SK-N-SH (cell line): ENCODE measurements around the gene LRRC8C. TPM values are rescaled to one million over a fixed set of nuclear protein-coding genes. Genes with fewer than 3 reads are reported as not detected.

Experiments used
- CTCF ChIA-PET: fragments of 300-600, 350-600 bp; formaldehyde crosslinking; extraction: SDS; loops from one replicate; lab custom pipeline; 2021; lab: Yijun Ruan, JAX
- POLR2A ChIA-PET: fragments of 350-600 bp; sonication (Branson Sonifier 250); formaldehyde crosslinking; extraction: SDS; loops from one replicate; lab custom pipeline; 2020; ENCODE audit warnings: antibody characterized with exemption, inconsistent platforms; lab: Yijun Ruan, JAX
- DNase-seq: peaks from one replicate; pipeline ENCODE4 v3.0.0; 2012
- H2AFZ ChIP-seq: fragments of 200-600 bp; sonication (generic); 2 replicates; pipeline ENCODE4 v1.8.1; 2016; ENCODE audit warnings: antibody characterized with exemption, mild to moderate bottlenecking, low read depth
- H3F3A ChIP-seq: fragments of 200-600 bp; sonication (generic); replicated peaks from 2 replicates; pipeline ENCODE3; 2016; ENCODE audit warnings: antibody characterized with exemption, mild to moderate bottlenecking; ENCODE audit not compliant: insufficient read depth
- H3K27ac ChIP-seq, 2 experiments: fragments of 200-500 bp in 1 of 2; fragments of 200-600 bp in 1 of 2; sonication (Bioruptor generic) in 1 of 2; sonication (generic), shearing (Covaris generic) in 1 of 2; 2 replicates each; pipeline versions ENCODE4 v1.5.1 to v1.6.1; 2014 to 2016; ENCODE audit warnings: low read depth in 2 of 2, inconsistent platforms in 1 of 2, low read length in 1 of 2, mild to moderate bottlenecking in 1 of 2, mixed read lengths in 1 of 2
- H3K27me3 ChIP-seq: fragments of 200-600 bp; sonication (generic), shearing (Covaris generic); 2 replicates; pipeline ENCODE4 v1.6.1; 2016; ENCODE audit warnings: mixed run types; ENCODE audit not compliant: insufficient read depth
- H3K36me3 ChIP-seq, 2 experiments: fragments of 200-500 bp in 1 of 2; fragments of 200-600 bp in 1 of 2; sonication (Bioruptor generic) in 1 of 2; sonication (generic) in 1 of 2; replicated peaks in 1 of 2; 2 replicates each; pipeline versions ENCODE3 to v1.5.1; 2014 to 2016; ENCODE audit warnings: low read length in 1 of 2, mild to moderate bottlenecking in 1 of 2; ENCODE audit not compliant: insufficient read depth in 2 of 2, control insufficient read depth in 1 of 2
- H3K4me1 ChIP-seq, 2 experiments: fragments of 200-500 bp in 1 of 2; fragments of 200-600 bp in 1 of 2; sonication (Bioruptor generic) in 1 of 2; sonication (generic), shearing (Covaris generic) in 1 of 2; 2 replicates each; pipeline versions ENCODE4 v1.5.1 to v1.6.1; 2014 to 2016; ENCODE audit warnings: low read depth in 1 of 2, low read length in 1 of 2, mixed run types in 1 of 2; ENCODE audit not compliant: insufficient read depth in 2 of 2, control insufficient read depth in 1 of 2
- H3K4me2 ChIP-seq: fragments of 200-600 bp; sonication (generic), shearing (Covaris generic); 2 replicates; pipeline ENCODE4 v1.6.1; 2017; ENCODE audit warnings: mixed run types
- H3K4me3 ChIP-seq, 2 experiments: fragments of 200-500 bp in 1 of 2; fragments of 200-600 bp in 1 of 2; sonication (Bioruptor generic) in 1 of 2; sonication (generic), shearing (Covaris generic) in 1 of 2; 2 replicates each; pipeline versions ENCODE4 v1.5.1 to v1.8.1; 2014 to 2016; ENCODE audit warnings: low read depth in 2 of 2, inconsistent platforms in 1 of 2, low read length in 1 of 2, mild to moderate bottlenecking in 1 of 2, mixed read lengths in 1 of 2, moderate library complexity in 1 of 2
- H3K79me2 ChIP-seq: fragments of 200-600 bp; sonication (generic); 2 replicates; pipeline ENCODE4 v1.8.1; 2017; ENCODE audit warnings: mild to moderate bottlenecking; ENCODE audit not compliant: insufficient read depth
- H3K9ac ChIP-seq: fragments of 200-600 bp; sonication (generic); 2 replicates; pipeline ENCODE4 v1.6.1; 2017; ENCODE audit warnings: mixed run types
- H3K9me2 ChIP-seq: fragments of 200-600 bp; sonication (generic); 2 replicates; pipeline ENCODE4 v1.6.1; 2017; ENCODE audit warnings: mixed run types
- H3K9me3 ChIP-seq: fragments of 200-600 bp; sonication (generic); 2 replicates; pipeline ENCODE4 v1.6.1; 2017; ENCODE audit warnings: mixed run types, mild to moderate bottlenecking, moderate library complexity
- H4K20me1 ChIP-seq: fragments of 200-600 bp; sonication (generic); 2 replicates; pipeline ENCODE4 v1.6.1; 2017; ENCODE audit warnings: mild to moderate bottlenecking, mixed run types; ENCODE audit not compliant: insufficient read depth
- EZH2phosphoT487 ChIP-seq: fragments of 200-600 bp; sonication (generic); IDR thresholded peaks from 2 replicates; pipeline ENCODE4 v1.6.1; 2017; ENCODE audit warnings: low read depth, mixed run types, mild to moderate bottlenecking, antibody characterized with exemption, moderate library complexity, borderline replicate concordance
- FOXJ3 ChIP-seq: sonication (generic); formaldehyde crosslinking; IDR thresholded peaks from 2 replicates; pipeline ENCODE4 v1.5.1; 2020; ENCODE audit warnings: mild to moderate bottlenecking, missing genetic modification reagents
- FOXM1 ChIP-seq: IDR thresholded peaks from 2 replicates; pipeline ENCODE4 v1.4.0; 2012; ENCODE audit warnings: low read depth, mild to moderate bottlenecking
- GABPA ChIP-seq: IDR thresholded peaks from 2 replicates; pipeline ENCODE4 v1.4.0; 2012; ENCODE audit warnings: low read depth, mild to moderate bottlenecking
- GATA2 ChIP-seq: sonication (generic); formaldehyde crosslinking; IDR thresholded peaks from 2 replicates; pipeline ENCODE4 v1.5.0; 2020; ENCODE audit warnings: mild to moderate bottlenecking, missing genetic modification reagents
- IRF3 ChIP-seq: fragments of 150-350 bp; IDR thresholded peaks from 2 replicates; pipeline ENCODE4 v1.6.1; 2016; ENCODE audit warnings: mild to moderate bottlenecking, low read depth, low read length
- MAX ChIP-seq: IDR thresholded peaks from 2 replicates; pipeline ENCODE4 v1.4.0; 2012; ENCODE audit warnings: low read depth
- MEF2A ChIP-seq: IDR thresholded peaks from 2 replicates; pipeline ENCODE4 v1.4.0; 2012; ENCODE audit warnings: low read depth, borderline replicate concordance
- NFIC ChIP-seq: IDR thresholded peaks from 2 replicates; pipeline ENCODE4 v1.4.0; 2012; ENCODE audit warnings: borderline replicate concordance
- NRF1 ChIP-seq: IDR thresholded peaks from 2 replicates; pipeline ENCODE4 v1.6.1; 2012; ENCODE audit warnings: low read depth, mild to moderate bottlenecking, low read length
- POLR2AphosphoS5 ChIP-seq: IDR thresholded peaks from 2 replicates; pipeline ENCODE4 v1.6.1; 2012; ENCODE audit warnings: low read depth, low read length
- RCOR1 ChIP-seq: fragments of 150-350 bp; IDR thresholded peaks from 2 replicates; pipeline ENCODE4 v1.6.1; 2017; ENCODE audit warnings: antibody characterized with exemption, low read length
- RXRA ChIP-seq: IDR thresholded peaks from 2 replicates; pipeline ENCODE4 v1.4.0; 2012; ENCODE audit warnings: low read depth, mild to moderate bottlenecking, borderline replicate concordance
- SIN3A ChIP-seq: IDR thresholded peaks from 2 replicates; pipeline ENCODE4 v1.6.1; 2012; ENCODE audit warnings: low read depth, mild to moderate bottlenecking, low read length, moderate library complexity, borderline replicate concordance
- SMC3 ChIP-seq: IDR thresholded peaks from 2 replicates; pipeline ENCODE4 v1.6.1; 2012; ENCODE audit warnings: low read depth, low read length, improper control_type of control experiment
- TAF1 ChIP-seq: IDR thresholded peaks from 2 replicates; pipeline ENCODE4 v1.6.1; 2012; ENCODE audit warnings: low read depth, mild to moderate bottlenecking, low read length, moderate library complexity, borderline replicate concordance
- TCF12 ChIP-seq: IDR thresholded peaks from 2 replicates; pipeline ENCODE4 v1.4.0; 2012
- USF1 ChIP-seq: IDR thresholded peaks from 2 replicates; pipeline ENCODE4 v1.4.0; 2012; ENCODE audit warnings: low read depth, borderline replicate concordance
- WGBS: methylation state at CpG from one replicate; pipeline ENCODE4 v1.1.6; 2017; ENCODE audit warnings: low lambda C conversion rate; 5-methylcytosine and 5-hydroxymethylcytosine counted together
- polyA plus RNA-seq, 3 experiments: library from polyadenylated mRNA; depleted of rRNA; stranded (reverse); fragments of >200 nt; gene quantifications; 2 replicates each; pipeline ENCODE4 v1.2.3, GENCODE V29; 2012
- TF ChIP-seq, protein P1 (sequence below): IDR thresholded peaks from 2 replicates; pipeline ENCODE4 v1.4.0; 2012; ENCODE audit warnings: low read depth, borderline replicate concordance

The LRRC8C gene
- polyA plus RNA-seq, 1 of the 3 experiments (the other 2 are of a cell fraction): 4.2 TPM

DNA sequence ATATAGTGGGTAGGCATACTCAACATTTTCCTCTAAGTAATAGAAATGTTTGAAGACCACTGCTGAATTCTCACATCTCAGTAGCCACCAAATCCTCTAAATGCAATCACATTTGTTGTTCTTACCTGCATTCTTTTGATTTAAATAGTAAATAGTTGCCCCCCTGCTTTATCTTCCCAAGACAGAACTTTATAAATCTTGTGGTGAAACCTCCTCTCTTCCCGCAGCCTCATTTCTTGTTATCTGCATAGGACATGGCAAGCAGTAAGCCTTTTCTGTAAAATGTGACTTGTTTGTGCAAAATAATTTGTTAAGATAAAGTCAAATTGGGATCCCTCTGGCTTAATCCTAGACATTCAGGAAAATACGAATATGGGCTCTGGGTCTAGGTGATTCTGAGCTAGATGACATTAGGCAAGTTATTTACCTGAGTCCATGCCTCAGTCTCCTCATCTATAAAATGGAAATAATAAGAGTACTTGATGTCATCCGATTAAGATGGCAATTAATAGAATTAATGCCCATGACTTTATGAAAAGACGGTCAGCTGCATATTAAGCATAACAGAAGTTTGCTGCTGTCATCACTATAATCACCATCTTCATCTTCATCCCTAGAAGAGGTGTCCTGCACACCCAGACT lies 77.7 kb downstream of the LRRC8C start:
- TF ChIP-seq TCF12 (no peak), MAX (no peak), NRF1 (no peak), SIN3A (no peak), USF1 (no peak), EZH2phosphoT487 (no peak), FOXJ3 (CRISPR knock-in tag) (no peak), TAF1 (no peak), GABPA (no peak), POLR2AphosphoS5 (no peak), IRF3 (no peak), RXRA (no peak), RCOR1 (no peak)
- H3K27me3 ChIP-seq: no peaks in the 10 kb centered on the region
- ChIA-PET CTCF (no interaction called here), POLR2A (no interaction called here)
- no peaks in the 10 kb centered on the region for H3K9me2 ChIP-seq
- H3K79me2 ChIP-seq: no peaks in the 10 kb centered on the region
- H3K27ac ChIP-seq: no peak overlapping the region; a peak in 1 of 4 replicates
- 95% methylated on average over 4 of the region's 4 CpGs for WGBS
- no peaks in the 10 kb centered on the region for H3F3A ChIP-seq
- H3K4me2 ChIP-seq: no peak overlapping the region
- DNase-seq: no peak
- no peak overlapping the region for H3K4me3 ChIP-seq
- no peaks in the 10 kb centered on the region for H4K20me1 ChIP-seq
- H3K9me3 ChIP-seq: no peaks in the 10 kb centered on the region
- H3K4me1 ChIP-seq: peaks cover 6 to 10% of the 10 kb centered on the region in 2 experiments; a peak in 3 of 4 replicates
- H3K9ac ChIP-seq: no peak overlapping the region
- peaks cover 19 to 20% of the 10 kb centered on the region in 2 experiments for H3K36me3 ChIP-seq
- H2AFZ ChIP-seq: no peak overlapping the region

GRCh38 chr1:89711140-89711778 lies 78.3 kb downstream of the LRRC8C start:
- TF ChIP-seq, protein P1, sequence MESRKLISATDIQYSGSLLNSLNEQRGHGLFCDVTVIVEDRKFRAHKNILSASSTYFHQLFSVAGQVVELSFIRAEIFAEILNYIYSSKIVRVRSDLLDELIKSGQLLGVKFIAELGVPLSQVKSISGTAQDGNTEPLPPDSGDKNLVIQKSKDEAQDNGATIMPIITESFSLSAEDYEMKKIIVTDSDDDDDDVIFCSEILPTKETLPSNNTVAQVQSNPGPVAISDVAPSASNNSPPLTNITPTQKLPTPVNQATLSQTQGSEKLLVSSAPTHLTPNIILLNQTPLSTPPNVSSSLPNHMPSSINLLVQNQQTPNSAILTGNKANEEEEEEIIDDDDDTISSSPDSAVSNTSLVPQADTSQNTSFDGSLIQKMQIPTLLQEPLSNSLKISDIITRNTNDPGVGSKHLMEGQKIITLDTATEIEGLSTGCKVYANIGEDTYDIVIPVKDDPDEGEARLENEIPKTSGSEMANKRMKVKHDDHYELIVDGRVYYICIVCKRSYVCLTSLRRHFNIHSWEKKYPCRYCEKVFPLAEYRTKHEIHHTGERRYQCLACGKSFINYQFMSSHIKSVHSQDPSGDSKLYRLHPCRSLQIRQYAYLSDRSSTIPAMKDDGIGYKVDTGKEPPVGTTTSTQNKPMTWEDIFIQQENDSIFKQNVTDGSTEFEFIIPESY: no peak
- TF ChIP-seq EZH2phosphoT487 (no peak), RXRA (no peak), FOXM1 (no peak), GATA2 (CRISPR knock-in tag) (no peak), USF1 (no peak), MEF2A (no peak), NFIC (no peak), SMC3 (no peak), IRF3 (no peak)
- no peak for DNase-seq
- no peaks in the 10 kb centered on the region for H3K9me2 ChIP-seq

More at GRCh38 chr1:89711140-89711778, 78.3 kb downstream of the LRRC8C start:
- H4K20me1 ChIP-seq: no peaks in the 10 kb centered on the region
- H2AFZ ChIP-seq: no peak overlapping the region
- H3K4me1 ChIP-seq: peaks cover 6 to 13% of the 10 kb centered on the region in 2 experiments; a peak in 3 of 4 replicates
- peaks cover 19 to 23% of the 10 kb centered on the region in 2 experiments for H3K36me3 ChIP-seq
- H3K9me3 ChIP-seq: no peaks in the 10 kb centered on the region
- no peak overlapping the region; a peak in 1 of 4 replicates for H3K27ac ChIP-seq
- no peaks in the 10 kb centered on the region for H3K27me3 ChIP-seq
- no peak overlapping the region for H3K4me2 ChIP-seq
- H3K4me3 ChIP-seq: no peak overlapping the region
- H3K79me2 ChIP-seq: no peaks in the 10 kb centered on the region
- 96% methylated on average over 5 of the region's 5 CpGs for WGBS
- CTCF ChIA-PET: interaction anchor here (1.0 kb wide), 1 partner anchor 58 kb away, joined by 3 read pairs; no protein-coding TSS in a partner anchor
- no peak overlapping the region for H3K9ac ChIP-seq
- POLR2A ChIA-PET: no interaction called here
- no peaks in the 10 kb centered on the region for H3F3A ChIP-seq
